ENCODE measurements around the gene PBX1.

The PBX1 gene

GRCh38 chr1:164558461-164559341 is at the start of gene PBX1:
Gene PBX1, plus strand, starts transcription at chr1:164559184.
- peak; percentile 99 for DNase-seq

- DNase-seq, result peak; percentile 30
Observed at GRCh38 chr1:164510435-164510834, 48.5 kb upstream of the PBX1 start.

GRCh38 chr1:164511001-164511705 is 47.8 kb upstream of the PBX1 start:
- peak; percentile 67 for DNase-seq

- DNase-seq, result no peak
Observed at GRCh38 chr1:164515231-164515630, 43.8 kb upstream of the PBX1 start.

DNA sequence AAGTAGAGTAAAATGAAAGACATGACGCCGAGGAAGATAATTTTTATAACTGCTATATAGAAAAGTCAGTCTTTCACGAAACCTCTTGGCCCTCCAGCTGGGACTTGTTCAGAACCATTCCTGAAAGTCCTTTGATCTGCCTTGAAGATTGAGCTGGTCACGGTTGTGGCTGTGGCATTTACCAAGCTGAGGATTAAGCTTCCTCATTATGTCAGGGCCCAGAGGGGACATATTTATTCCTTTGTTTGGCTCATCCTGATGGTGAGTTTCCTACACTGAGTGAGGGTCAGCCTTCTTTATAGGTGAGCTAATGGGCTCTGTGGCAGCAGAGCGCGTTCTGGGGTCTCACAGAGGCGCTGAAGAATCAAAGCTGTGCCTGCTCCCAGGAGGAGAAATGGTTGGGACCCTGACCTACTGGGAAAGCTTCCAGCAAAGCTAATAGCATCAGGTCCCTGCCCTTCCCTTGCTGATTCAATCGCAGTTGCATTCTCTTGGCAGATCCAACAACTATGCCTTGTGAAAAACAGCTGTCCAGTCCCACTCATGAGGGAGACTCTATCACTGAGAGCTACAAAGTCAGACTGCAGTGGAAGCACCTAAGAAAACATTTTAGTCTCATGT is 43.2 kb upstream of the PBX1 start:
- DNase-seq, result peak; percentile 50

DNA sequence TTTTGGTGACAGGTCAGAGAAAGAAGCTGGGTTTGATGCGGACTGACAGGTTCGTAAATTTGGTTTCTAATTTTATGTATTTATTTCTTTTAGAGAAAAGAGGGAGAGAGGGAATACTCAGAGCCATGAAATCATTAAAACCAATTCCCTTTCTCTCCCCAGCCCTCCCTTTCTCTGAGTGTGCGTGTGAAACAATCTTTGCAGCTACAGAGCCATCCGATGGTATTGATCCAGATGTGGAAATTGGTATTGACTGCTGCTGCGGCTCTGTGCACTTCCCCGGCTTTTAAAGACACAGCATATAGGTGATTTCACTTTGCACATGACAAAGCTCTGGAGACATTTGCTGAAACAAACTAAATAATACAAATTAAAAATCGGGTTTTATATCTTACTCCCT is 42.4 kb upstream of the PBX1 start:
- DNase-seq, result no peak

GRCh38 chr1:164518692-164519332 is 40.2 kb upstream of the PBX1 start:
- peak; percentile 68 for DNase-seq

- DNase-seq, result no peak
Observed at GRCh38 chr1:164519426-164519825, 39.6 kb upstream of the PBX1 start.

- DNase-seq, result peak; percentile 98
Observed at GRCh38 chr1:164524810-164525209, 34.2 kb upstream of the PBX1 start.

DNA sequence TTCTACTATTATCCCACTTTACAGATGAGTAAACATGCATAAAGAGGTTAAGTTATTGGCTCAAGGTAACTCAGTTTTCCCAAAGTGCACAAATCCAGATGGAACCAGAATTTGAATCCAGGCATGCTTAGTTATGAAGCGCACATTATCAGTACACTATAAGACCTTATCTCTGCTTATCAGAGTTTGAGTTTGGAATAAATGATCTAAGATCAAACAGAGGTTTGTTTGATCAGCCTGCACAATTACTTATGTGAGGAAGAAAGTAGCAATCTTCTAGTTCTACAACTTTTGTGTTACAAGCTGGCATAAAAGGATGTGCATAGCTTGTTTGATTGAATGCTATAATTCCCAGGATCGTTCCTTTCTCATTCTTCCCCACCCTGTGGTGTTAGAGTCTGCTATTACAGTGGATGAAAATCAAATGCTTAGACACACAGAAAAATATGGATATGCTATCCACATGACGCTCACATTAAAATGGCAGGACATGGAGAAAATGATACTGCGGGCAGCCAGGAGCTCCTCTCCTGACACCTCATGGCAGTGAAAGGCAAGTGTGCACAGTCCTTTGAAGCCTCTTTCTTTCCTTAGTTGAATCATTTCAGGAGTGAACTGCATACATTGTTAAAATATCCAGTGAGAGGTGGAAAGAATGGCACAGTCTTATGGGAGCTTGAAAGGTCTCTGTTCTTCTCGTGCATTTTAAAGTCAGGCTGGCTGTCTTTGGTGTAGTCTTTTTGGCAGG is 23.9 kb upstream of the PBX1 start:
- no peak for DNase-seq

GRCh38 chr1:164552463-164552988 is 6.5 kb upstream of the PBX1 start:
- DNase-seq, result peak; percentile 25

DNA sequence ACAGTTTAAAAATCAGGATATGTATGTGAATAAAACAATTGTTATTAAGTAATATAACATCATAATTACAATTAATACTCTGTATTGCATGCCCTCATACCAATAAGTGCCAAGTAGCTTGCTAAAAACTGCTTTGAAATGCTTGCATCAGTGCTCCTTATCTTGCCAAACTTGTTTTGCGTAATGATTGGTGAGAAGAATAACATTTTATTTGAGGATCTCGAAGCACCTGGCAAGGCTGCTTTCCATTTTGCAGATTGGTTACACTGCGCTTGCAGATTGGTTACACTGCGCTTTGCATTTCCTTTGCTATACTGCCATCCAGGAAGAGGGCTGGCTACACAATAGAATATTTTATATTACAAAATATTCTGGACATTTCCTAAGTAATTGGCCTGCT is 1.7 kb upstream of the PBX1 start:
- no peak for DNase-seq

DNA sequence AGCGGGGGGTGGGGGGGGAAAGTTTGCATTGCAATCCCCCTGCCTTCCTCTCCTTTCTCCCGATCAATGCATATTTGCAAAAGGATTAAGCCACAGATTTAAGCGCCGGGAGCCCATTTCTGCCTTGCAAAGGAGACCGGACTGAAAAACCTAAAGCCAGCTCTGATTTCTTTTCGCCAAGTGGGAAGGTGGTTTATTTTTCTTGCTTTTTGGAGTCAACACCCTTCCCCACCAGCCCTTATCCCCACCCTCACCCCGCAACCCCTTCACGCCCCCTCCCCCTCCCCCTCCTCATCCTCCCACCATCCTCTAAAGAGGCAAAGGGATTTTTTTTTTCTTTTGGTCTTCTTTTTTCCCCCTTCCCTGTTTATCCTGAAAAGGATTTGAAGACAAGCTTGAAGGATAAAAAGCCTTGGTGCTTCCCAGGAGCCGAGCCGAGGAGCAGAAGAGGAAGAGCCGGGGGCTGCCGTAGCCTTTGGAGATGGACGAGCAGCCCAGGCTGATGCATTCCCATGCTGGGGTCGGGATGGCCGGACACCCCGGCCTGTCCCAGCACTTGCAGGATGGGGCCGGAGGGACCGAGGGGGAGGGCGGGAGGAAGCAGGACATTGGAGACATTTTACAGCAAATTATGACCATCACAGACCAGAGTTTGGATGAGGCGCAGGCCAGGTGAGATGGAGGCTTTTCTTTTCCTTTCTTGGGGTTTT is 513 bp downstream of the PBX1 start:
- peak; percentile 44 for DNase-seq

GRCh38 chr1:164560121-164560541 is 1.1 kb downstream of the PBX1 start:
- peak; percentile 44 for DNase-seq

- DNase-seq, result no peak
Observed at GRCh38 chr1:164560556-164560955, 1.6 kb downstream of the PBX1 start.

DNA sequence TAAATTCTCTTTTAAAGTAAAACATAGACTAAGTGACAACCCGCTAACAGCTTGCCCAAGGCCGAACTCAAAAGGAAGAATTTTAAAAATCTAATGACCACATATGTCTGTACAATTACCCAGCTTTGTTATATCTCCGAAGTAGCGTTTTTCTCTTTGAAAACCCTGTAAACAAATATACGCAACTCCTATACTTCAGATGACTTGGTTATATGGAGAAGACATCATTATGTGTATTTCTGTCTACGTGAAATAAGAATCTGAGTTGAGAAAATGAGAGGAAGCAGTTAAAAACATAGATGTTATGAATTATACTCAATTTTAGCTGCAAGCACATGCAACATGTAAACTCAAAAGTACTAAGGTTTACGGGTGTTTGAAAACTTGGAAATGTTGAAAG is 2.0 kb downstream of the PBX1 start:
- DNase-seq, result peak; percentile 48

DNA sequence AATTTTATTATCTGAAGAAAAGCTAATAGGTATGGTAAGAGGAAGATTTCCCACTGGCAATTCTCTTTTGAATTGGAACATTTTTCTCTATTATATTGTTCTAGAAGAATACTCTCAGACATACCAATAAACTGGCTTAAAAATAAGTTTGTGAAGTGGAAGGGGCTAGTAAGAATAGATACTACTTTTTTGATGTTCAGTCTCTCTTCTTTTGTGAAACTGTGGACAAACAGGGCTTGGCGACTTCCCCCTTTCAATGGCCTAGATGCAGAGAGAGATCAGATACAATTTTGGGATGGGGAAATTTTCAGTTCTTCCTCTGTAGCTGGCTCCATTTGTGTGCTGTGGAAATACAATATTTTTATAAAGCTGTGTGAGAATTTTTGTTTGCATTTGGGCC is 2.5 kb downstream of the PBX1 start:
- peak; percentile 58 for DNase-seq

GRCh38 chr1:164562061-164562460 is 3.1 kb downstream of the PBX1 start:
- DNase-seq, result no peak

GRCh38 chr1:164562511-164562910 is 3.5 kb downstream of the PBX1 start:
- DNase-seq, result no peak

GRCh38 chr1:164562947-164563520 is 4.0 kb downstream of the PBX1 start:
- no peak for DNase-seq

DNA sequence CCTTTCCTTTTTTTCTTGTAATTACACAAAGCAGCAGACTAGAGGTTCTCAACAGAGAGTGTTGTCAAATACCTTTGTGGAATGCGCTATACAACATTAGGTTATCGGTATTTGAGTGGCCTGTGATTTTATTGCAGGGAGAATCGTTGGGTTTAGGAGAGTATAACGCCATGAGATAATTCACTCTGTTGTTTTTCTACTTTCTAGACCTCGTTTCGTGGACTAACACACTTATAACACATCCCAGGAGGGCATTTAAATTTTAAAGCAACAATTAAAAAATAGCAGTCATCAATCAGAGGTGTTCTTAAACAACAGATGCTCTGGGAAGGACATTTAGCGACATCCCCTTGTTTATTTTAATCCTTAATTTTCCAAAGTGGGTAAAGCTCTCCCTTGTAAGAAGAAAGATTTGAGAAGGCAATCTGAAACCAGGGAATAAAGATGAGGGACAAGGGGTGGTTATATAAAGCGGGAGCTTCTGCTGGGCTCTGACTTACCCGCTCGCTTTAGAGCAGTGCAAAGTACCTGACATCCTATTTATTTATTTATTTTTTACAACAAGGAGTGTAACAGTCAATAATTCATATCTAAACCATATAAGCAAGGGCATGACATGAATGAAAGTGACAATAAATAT is 4.9 kb downstream of the PBX1 start:
- DNase-seq, result no peak

Measured in OCI-M1 (cell line).